ENCODE data around the gene LACTB. TPM values are rescaled to one million over a fixed set of nuclear protein-coding genes. Genes with fewer than 3 reads are reported as not detected.

The LACTB gene, protein sequence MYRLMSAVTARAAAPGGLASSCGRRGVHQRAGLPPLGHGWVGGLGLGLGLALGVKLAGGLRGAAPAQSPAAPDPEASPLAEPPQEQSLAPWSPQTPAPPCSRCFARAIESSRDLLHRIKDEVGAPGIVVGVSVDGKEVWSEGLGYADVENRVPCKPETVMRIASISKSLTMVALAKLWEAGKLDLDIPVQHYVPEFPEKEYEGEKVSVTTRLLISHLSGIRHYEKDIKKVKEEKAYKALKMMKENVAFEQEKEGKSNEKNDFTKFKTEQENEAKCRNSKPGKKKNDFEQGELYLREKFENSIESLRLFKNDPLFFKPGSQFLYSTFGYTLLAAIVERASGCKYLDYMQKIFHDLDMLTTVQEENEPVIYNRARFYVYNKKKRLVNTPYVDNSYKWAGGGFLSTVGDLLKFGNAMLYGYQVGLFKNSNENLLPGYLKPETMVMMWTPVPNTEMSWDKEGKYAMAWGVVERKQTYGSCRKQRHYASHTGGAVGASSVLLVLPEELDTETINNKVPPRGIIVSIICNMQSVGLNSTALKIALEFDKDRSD
- total RNA-seq = 10 to 100 TPM; 25.3 to 41.2 (median 33.3) TPM
- polyA plus RNA-seq = 10 to 100 TPM; 15.4 to 68.2 (median 19.7) TPM
- long read RNA-seq, donor 1, transcript LACTB-201 (6 exons, 1,972 nt) = major isoform, 11 of 961 reads
- long read RNA-seq, donor 1, partial matches to known transcripts = 324 of 961 reads
- long read RNA-seq, donor 1, other reads (novel, unspliced or antisense) = 623 of 961 reads
- long read RNA-seq, donor 2, partial matches to known transcripts = 877 of 889 reads
- long read RNA-seq, donor 2, other reads (novel, unspliced or antisense) = 5 of 889 reads
- long read RNA-seq, donor 3, partial matches to known transcripts = 0 of 7 reads
- long read RNA-seq, donor 3, other reads (novel, unspliced or antisense) = 0 of 7 reads
- long read RNA-seq, donor 4, partial matches to known transcripts = 4 of 8 reads
- long read RNA-seq, donor 4, other reads (novel, unspliced or antisense) = 2 of 8 reads
- long read RNA-seq, donor 5, transcript LACTB-201 (6 exons, 1,972 nt) = major isoform, 71 of 102 reads
- long read RNA-seq, donor 5, transcript LACTB-202 (5 exons, 2,978 nt) = minor isoform, 13 of 102 reads
- long read RNA-seq, donor 5, partial matches to known transcripts = 6 of 102 reads
- long read RNA-seq, donor 5, other reads (novel, unspliced or antisense) = 12 of 102 reads
- long read RNA-seq, donor 6, partial matches to known transcripts = 3 of 4 reads
- long read RNA-seq, donor 6, other reads (novel, unspliced or antisense) = 1 of 4 reads
- long read RNA-seq, donor 7, partial matches to known transcripts = 0 of 2 reads
- long read RNA-seq, donor 7, other reads (novel, unspliced or antisense) = 0 of 2 reads
- long read RNA-seq, donor 8, transcript LACTB-201 (6 exons, 1,972 nt) = major isoform, 7 of 1,256 reads
- long read RNA-seq, donor 8, partial matches to known transcripts = 360 of 1,256 reads
- long read RNA-seq, donor 8, other reads (novel, unspliced or antisense) = 888 of 1,256 reads
- long read RNA-seq, donor 9, transcript LACTB-201 (6 exons, 1,972 nt) = major isoform, 5 of 6 reads
- long read RNA-seq, donor 9, partial matches to known transcripts = 0 of 6 reads
- long read RNA-seq, donor 9, other reads (novel, unspliced or antisense) = 0 of 6 reads
- long read RNA-seq, donor 10, transcript LACTB-201 (6 exons, 1,972 nt) = major isoform, 6 of 6 reads
- long read RNA-seq, donor 10, partial matches to known transcripts = 0 of 6 reads
- long read RNA-seq, donor 10, other reads (novel, unspliced or antisense) = 0 of 6 reads

DNA sequence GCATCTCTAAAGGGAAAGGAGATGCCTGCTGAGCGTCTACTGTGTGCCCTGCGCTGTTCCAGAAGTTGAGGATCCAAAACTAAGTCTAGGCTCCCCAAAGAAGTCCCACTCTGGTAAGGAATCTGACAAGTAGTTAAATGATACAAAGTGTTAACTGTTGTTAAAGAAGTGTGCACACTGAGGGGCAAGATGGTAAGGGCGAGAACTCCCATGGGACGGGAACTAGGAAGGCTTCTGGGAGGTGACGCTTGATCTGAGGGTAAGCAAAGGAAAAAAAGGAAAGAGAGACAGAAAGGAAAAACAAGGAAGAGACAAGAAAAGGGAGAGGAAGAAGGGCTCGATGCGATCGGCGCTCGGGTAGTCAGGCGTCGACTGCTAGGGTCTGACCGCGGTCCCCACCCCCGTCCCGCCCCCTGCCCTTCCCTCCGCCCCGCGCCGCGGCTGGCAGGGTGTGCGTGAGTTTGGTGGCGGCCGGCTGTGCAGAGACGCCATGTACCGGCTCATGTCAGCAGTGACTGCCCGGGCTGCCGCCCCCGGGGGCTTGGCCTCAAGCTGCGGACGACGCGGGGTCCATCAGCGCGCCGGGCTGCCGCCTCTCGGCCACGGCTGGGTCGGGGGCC lies at the start of gene LACTB:
Gene LACTB (plus strand): TSS at position 480 of the 620 bp plus-strand sequence. CDS start 11 bp downstream, at position 491.
- intact Hi-C loops (cut with DNase I) = no loop called here
- TF ChIP-seq, protein P1, sequence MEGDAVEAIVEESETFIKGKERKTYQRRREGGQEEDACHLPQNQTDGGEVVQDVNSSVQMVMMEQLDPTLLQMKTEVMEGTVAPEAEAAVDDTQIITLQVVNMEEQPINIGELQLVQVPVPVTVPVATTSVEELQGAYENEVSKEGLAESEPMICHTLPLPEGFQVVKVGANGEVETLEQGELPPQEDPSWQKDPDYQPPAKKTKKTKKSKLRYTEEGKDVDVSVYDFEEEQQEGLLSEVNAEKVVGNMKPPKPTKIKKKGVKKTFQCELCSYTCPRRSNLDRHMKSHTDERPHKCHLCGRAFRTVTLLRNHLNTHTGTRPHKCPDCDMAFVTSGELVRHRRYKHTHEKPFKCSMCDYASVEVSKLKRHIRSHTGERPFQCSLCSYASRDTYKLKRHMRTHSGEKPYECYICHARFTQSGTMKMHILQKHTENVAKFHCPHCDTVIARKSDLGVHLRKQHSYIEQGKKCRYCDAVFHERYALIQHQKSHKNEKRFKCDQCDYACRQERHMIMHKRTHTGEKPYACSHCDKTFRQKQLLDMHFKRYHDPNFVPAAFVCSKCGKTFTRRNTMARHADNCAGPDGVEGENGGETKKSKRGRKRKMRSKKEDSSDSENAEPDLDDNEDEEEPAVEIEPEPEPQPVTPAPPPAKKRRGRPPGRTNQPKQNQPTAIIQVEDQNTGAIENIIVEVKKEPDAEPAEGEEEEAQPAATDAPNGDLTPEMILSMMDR (IDR thresholded peaks at IDR 0.05) = no peak
- TF ChIP-seq POLR2A (IDR thresholded peaks at IDR 0.05) = peak; percentile 66 to 92
- H3K9me3 ChIP-seq (replicated peaks in 1 of 3) = no peaks in the 10 kb centered on the region
- peak within 1 kb of the TSS; percentile 94 to 98 (median 95) for H3K4me3 ChIP-seq
- peak within 1 kb of the TSS; percentile 90 to 98 (median 95) for H3K27ac ChIP-seq
- no peaks in the 10 kb centered on the region for H3K27me3 ChIP-seq
- H3K4me1 ChIP-seq (replicated peaks in 1 of 2) = peaks cover 0 to 16% of the 10 kb centered on the region in 2 donors
- WGBS, 4 donors = 2 to 4% (median 3%) methylated on average over 21 to 40 of the region's 40 CpGs
- H3K36me3 ChIP-seq (replicated peaks in 1 of 2) = no peaks in the 10 kb centered on the region
- DNase-seq = peak; percentile 89 to 93 (median 91)

DNA sequence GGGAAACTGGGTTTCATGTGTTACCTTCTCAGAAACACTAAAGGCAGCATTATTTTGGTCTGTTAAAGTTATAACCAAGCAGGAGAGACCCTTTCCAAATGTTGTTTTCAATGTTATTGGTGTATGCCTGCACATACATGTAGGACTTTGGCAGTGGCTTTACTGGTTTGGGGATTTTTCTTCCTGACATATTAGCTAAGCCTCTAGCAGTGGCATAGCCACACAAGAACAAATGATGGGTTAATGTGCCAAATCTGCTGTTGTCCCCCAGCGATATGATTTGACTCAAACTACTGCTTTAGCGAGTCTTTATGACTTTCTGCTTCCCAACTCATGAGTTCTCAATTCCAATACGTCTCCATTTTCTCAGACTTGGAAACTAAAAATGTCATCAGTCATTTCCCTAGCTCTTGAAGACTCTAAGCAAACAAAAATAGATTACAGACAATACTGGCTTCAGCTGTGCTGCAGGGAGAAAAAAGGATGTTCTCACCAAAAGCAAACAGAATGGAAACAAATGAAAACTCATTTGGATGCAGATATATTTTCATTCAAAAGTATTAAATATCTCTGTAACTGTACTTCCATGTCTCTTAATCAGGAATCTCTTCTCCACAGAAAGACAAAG lies 49.5 kb upstream of the LACTB start:
- no peaks in the 10 kb centered on the region for H3K9me3 ChIP-seq (replicated peaks in 1 of 3)
- TF ChIP-seq POLR2A (IDR thresholded peaks at IDR 0.05) = no peak
- TF ChIP-seq, protein P1 (IDR thresholded peaks at IDR 0.05) = no peak
- intact Hi-C loops (cut with DNase I) = no loop called here
- DNase-seq = no peak
- no peak overlapping the region for H3K4me3 ChIP-seq
- peaks cover 7 to 34% of the 10 kb centered on the region in 2 donors for H3K4me1 ChIP-seq (replicated peaks in 1 of 2)
- peaks cover 0 to 44% of the 10 kb centered on the region in 2 donors for H3K36me3 ChIP-seq (replicated peaks in 1 of 2)
- no peaks in the 10 kb centered on the region for H3K27me3 ChIP-seq
- 59 to 81% (median 73%) methylated on average over 3 of the region's 3 CpGs for WGBS, 4 donors
- H3K27ac ChIP-seq = no peak overlapping the region

DNA sequence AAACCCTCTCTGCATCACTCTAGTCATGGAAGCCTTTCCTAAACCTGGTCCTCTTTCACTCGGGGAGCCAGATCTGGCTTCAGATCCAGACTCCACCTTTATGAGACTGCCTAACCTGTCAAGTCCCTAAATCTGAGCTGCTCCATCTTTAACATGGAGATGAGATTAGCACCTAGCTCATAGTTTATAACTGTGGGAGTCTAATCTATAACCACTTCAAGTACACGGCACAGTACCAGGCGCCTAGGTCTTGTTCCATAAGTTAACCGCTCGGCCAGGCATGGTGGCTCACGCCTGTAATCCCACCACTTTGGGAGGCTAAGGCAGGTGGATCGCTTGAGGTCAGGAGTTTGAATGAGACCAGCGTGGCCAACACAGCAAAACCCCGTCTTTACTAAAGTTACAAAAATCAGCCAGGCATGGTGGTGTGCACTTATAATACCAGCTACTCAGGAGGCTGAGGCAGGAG lies 48.8 kb upstream of the LACTB start:
- no peak for TF ChIP-seq POLR2A (IDR thresholded peaks at IDR 0.05)
- TF ChIP-seq, protein P1 (IDR thresholded peaks at IDR 0.05) = no peak
- 84 to 96% (median 92%) methylated on average over 9 of the region's 9 CpGs for WGBS, 4 donors
- Histone ChIP-seq H3K9me3 (replicated peaks in 1 of 3) (no peaks in the 10 kb centered on the region), H3K27me3 (no peaks in the 10 kb centered on the region), H3K4me3 (no peak overlapping the region), H3K4me1 (replicated peaks in 1 of 2) (peaks cover 7 to 34% of the 10 kb centered on the region in 2 donors), H3K27ac (no peak overlapping the region), H3K36me3 (replicated peaks in 1 of 2) (peaks cover 0 to 37% of the 10 kb centered on the region in 2 donors)
- intact Hi-C loops (cut with DNase I) = no loop called here
- no peak for DNase-seq
